Measurements from ENCODE around the gene SPTA1. TPM values are rescaled to one million over a fixed set of nuclear protein-coding genes. Genes with fewer than 3 reads are reported as not detected.

The SPTA1 gene
- 0.52 TPM in 1 of 2 replicates, not detected in the other for total RNA-seq

GRCh38 chr1:158686111-158687009 is at the start of gene SPTA1:
SPTA1 (minus strand) TSS chr1:158686715; CDS start chr1:158686517, 198 bp downstream.

GRCh38 chr1:158720620-158721019 is 34.1 kb upstream of the SPTA1 start, which contains the start of gene OR6K3:
OR6K3 (minus strand) TSS chr1:158720720; CDS start chr1:158718115, 2,605 bp downstream.

GRCh38 chr1:158700552-158700951 is 14.0 kb upstream of the SPTA1 start, which contains the start of gene OR6K2:
OR6K2 (minus strand) TSS chr1:158700652; CDS start chr1:158700652, 0 bp downstream.

GRCh38 chr1:158604968-158605367 is 81.5 kb downstream of the SPTA1 start, which contains the start of gene OR10Z1:
OR10Z1 (plus strand) TSS chr1:158605268; CDS start chr1:158606439, 1,171 bp downstream.

GRCh38 chr1:158579733-158580132 is 106.8 kb downstream of the SPTA1 start, which contains the start of gene OR10X1:
OR10X1 (minus strand) TSS chr1:158579899; CDS start chr1:158579899, 0 bp downstream.

GRCh38 chr1:158570480-158570879 is 116.0 kb downstream of the SPTA1 start, which contains the start of gene OR6P1:
OR6P1 (minus strand) TSS chr1:158570580; CDS start chr1:158563604, 6,976 bp downstream.

Other genes with a start within 250 kb of the SPTA1 start
- gene OR10K1, start 224.9 kb downstream of the SPTA1 start, total RNA-seq: not detected in 2 replicates
- not detected in 2 replicates for gene OR10R2, start 214.5 kb downstream of the SPTA1 start, total RNA-seq
- not detected in 2 replicates for gene OR6Y1, start 132.3 kb downstream of the SPTA1 start, total RNA-seq
- not detected in 2 replicates for gene OR6P1, start 116.1 kb downstream of the SPTA1 start, total RNA-seq
- not detected in 2 replicates for gene OR10X1, start 106.8 kb downstream of the SPTA1 start, total RNA-seq
- not detected in 2 replicates for gene OR10Z1, start 81.4 kb downstream of the SPTA1 start, total RNA-seq
- not detected in 2 replicates for gene OR6K2, start 13.9 kb upstream of the SPTA1 start, total RNA-seq
- not detected in 2 replicates for gene OR6K3, start 34.0 kb upstream of the SPTA1 start, total RNA-seq
- not detected in 2 replicates for gene OR6K6, start 68.0 kb upstream of the SPTA1 start, total RNA-seq
- gene OR6N1, start 85.5 kb upstream of the SPTA1 start, total RNA-seq: not detected in 2 replicates
- not detected in 2 replicates for gene OR6N2, start 94.5 kb upstream of the SPTA1 start, total RNA-seq
- not detected in 2 replicates for gene MNDA, start 144.6 kb upstream of the SPTA1 start, total RNA-seq
- gene PYHIN1, start 244.8 kb upstream of the SPTA1 start, total RNA-seq: not detected in 2 replicates